OCI-LY3 (cell line): Measurements from ENCODE around the gene GGT1.
"Not testable (repeated sequence)": the region's sequence is repeated elsewhere in the genome, so short reads cannot be mapped to it uniquely, and the experiment has no call there.

Experiments used
- H2AFZ ChIP-seq: fragments of 200-600, 300-600 bp; shearing (Covaris generic); 2 replicates; pipeline ENCODE4 v1.6.0; 2014; ENCODE audit warnings: antibody characterized with exemption, low read depth, low read length
- H3K27ac ChIP-seq: fragments of 200-600, 300-600 bp; sonication (generic); 2 replicates; pipeline ENCODE4 v1.5.1; 2014; ENCODE audit warnings: mild to moderate bottlenecking, low read length, moderate library complexity, mixed read lengths
- H3K27me3 ChIP-seq: fragments of 200-600, 300-600 bp; sonication (generic); 2 replicates; pipeline ENCODE4 v1.6.1; 2014; ENCODE audit warnings: low read depth, low read length, mixed read lengths
- H3K36me3 ChIP-seq: fragments of 200-600, 300-600 bp; sonication (generic); replicated peaks from 2 replicates; pipeline ENCODE3; 2014; ENCODE audit warnings: low read depth, low read length, mixed read lengths
- H3K4me1 ChIP-seq: fragments of 300-600, 200-600 bp; sonication (generic); 2 replicates; pipeline ENCODE4 v1.6.1; 2014; ENCODE audit warnings: low read length, mixed read lengths
- H3K4me2 ChIP-seq: fragments of 200-600, 300-600 bp; sonication (generic); 2 replicates; pipeline ENCODE4 v1.6.1; 2014; ENCODE audit warnings: low read length, mixed read lengths
- H3K4me3 ChIP-seq: fragments of 300-600, 200-600 bp; sonication (generic); 2 replicates; pipeline ENCODE4 v1.5.1; 2014; ENCODE audit warnings: antibody characterized with exemption, mild to moderate bottlenecking, low read length, moderate library complexity
- H3K79me2 ChIP-seq: fragments of 300-600, 200-600 bp; shearing (Covaris generic); 2 replicates; pipeline ENCODE4 v1.6.1; 2014; ENCODE audit warnings: mild to moderate bottlenecking, low read length, mixed read lengths
- H3K9ac ChIP-seq: fragments of 300-600, 200-600 bp; shearing (Covaris generic); 2 replicates; pipeline ENCODE4 v1.6.0; 2014; ENCODE audit warnings: mild to moderate bottlenecking, low read length, moderate library complexity
- H3K9me3 ChIP-seq: fragments of 200-600, 300-600 bp; shearing (Covaris generic); 2 replicates; pipeline ENCODE4 v1.6.1; 2014; ENCODE audit warnings: low read length, mixed read lengths; ENCODE audit not compliant: insufficient read depth
- H4K20me1 ChIP-seq: fragments of 200-600, 300-600 bp; sonication (generic); 2 replicates; pipeline ENCODE4 v1.6.1; 2016; ENCODE audit warnings: low read length, mixed read lengths; ENCODE audit not compliant: insufficient read depth
- EZH2phosphoT487 ChIP-seq: fragments of 200-600 bp; shearing (Covaris generic); IDR thresholded peaks from 2 replicates; pipeline ENCODE4 v1.6.1; 2018; ENCODE audit warnings: antibody characterized with exemption, mixed run types, low read depth
- TF ChIP-seq, protein P1 (sequence below): fragments of 200-600, 300-600 bp; sonication (generic); IDR thresholded peaks from 2 replicates; pipeline ENCODE4 v1.5.1; 2014; ENCODE audit warnings: antibody characterized with exemption, low read length, low read depth

The GGT1 gene

DNA sequence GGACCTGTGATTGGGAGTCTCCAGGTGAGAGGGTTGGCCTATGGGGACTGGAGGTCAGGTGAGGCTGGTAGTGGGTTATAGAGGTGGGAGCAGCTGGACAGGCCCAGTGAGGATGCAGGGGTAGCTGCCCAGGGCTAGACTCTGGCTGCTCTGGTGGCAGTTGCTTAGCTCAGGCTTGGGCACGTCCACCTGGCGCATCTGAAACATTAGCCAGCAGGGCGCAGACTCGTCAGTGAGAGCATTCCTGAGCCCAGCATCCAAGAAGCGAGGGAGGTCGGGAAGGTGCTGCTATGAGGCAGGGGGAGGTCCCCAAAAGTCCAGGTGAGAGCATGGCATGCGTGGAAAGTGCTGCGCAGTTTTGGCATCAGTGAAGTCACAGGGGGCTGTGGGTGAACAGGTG lies 3.5 kb upstream of the GGT1 start:
- Histone ChIP-seq H4K20me1 (no peaks in the 10 kb centered on the region), H3K4me2 (no peak overlapping the region), H3K79me2 (no peaks in the 10 kb centered on the region), H3K27ac (no peak overlapping the region), H3K4me3 (no peak overlapping the region), H3K27me3 (no peaks in the 10 kb centered on the region), H3K36me3 (no peaks in the 10 kb centered on the region), H3K9ac (no peak overlapping the region), H2AFZ (no peak overlapping the region), H3K9me3 (no peaks in the 10 kb centered on the region), H3K4me1 (peaks cover 9% of the 10 kb centered on the region)
- TF ChIP-seq, protein P1, sequence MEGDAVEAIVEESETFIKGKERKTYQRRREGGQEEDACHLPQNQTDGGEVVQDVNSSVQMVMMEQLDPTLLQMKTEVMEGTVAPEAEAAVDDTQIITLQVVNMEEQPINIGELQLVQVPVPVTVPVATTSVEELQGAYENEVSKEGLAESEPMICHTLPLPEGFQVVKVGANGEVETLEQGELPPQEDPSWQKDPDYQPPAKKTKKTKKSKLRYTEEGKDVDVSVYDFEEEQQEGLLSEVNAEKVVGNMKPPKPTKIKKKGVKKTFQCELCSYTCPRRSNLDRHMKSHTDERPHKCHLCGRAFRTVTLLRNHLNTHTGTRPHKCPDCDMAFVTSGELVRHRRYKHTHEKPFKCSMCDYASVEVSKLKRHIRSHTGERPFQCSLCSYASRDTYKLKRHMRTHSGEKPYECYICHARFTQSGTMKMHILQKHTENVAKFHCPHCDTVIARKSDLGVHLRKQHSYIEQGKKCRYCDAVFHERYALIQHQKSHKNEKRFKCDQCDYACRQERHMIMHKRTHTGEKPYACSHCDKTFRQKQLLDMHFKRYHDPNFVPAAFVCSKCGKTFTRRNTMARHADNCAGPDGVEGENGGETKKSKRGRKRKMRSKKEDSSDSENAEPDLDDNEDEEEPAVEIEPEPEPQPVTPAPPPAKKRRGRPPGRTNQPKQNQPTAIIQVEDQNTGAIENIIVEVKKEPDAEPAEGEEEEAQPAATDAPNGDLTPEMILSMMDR = no peak
- TF ChIP-seq EZH2phosphoT487 = no peak

DNA sequence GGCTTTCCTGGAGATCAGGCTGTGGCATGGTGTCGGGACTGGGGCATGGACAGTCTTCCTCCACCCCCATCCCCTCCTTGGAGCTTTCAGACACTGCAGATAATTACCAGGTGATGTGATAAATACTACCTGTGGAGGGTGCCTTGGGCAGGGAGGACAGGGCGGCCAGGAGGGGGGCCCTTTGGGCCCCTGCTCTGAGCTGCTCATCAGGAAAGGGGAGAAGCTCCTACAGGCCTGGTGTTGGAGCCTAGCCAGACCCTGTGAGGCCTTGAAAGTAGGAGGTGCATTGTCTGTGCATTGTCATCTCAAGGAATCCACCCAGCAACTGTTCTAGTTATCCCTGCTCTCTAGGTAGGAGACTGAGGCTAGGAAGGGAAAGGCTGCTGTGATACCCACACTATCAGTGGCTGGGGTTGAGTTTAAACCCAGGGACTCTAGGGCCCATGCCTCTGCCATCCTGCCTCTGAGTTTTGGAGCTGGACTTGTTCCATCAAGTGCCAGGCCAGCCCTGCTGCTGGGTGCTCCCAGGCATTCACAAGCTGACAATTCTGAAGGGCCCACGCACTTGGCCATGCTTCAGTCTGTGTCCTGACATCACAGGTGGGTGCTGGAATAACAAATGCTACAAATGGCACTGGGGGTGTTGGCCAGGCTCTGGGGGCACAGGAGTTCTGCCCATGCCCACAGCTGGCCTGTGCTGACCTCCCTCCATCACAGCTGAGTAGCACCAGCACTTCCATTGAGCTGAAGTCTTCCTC lies 2.9 kb upstream of the GGT1 start:
- H3K9me3 ChIP-seq, H2AFZ ChIP-seq, H3K36me3 ChIP-seq, H4K20me1 ChIP-seq, H3K4me1 ChIP-seq, H3K4me2 ChIP-seq, H3K9ac ChIP-seq, H3K79me2 ChIP-seq, H3K4me3 ChIP-seq, H3K27ac ChIP-seq, H3K27me3 ChIP-seq: not testable (repeated sequence)

DNA sequence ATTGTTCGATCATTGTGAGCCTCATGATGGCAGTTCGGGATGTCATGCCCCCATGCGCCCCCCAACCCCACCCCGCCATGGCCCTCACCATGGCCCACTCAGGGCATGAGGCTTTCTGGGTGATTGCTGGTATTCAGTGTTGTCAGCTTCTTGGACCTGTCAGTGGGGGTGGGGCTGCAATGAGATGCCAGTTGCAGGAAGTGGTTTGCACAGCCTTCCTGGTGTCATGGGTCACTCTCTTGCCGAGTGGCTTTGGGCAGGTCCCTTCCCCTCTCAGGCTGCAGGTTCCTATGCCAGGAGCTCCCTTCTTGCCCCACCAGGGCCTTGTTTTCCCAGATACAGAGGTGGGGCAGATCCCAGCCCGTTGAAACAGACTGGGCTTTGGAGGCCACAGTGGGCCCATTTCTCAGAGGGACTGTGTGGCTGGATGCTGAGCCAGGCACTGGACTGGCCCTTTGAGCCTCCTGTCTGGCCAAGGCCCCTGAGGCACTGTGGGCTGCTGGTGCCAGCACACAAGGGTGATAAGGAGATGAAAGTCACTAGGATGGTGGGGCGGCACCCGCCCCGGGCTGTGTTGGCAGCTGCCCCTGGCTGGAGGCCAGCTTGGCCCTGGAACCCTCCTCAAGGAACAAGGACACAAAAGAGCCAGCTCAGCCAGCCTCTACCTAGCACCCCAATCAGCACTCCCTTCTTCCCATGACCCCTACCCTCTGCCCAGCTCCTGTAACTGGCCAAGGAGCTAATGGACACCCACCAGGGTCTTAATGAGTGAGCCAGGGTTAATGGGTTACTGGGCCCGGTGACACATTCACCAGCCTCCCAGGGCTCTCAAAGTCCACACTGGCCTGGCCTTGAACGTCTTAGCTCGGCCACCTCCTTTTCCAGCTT lies 1.5 kb upstream of the GGT1 start:
- TF ChIP-seq EZH2phosphoT487 = no peak
- TF ChIP-seq, protein P1 = no peak
- Histone ChIP-seq H3K4me3 (no peak overlapping the region), H2AFZ (no peak overlapping the region), H3K9ac (no peak overlapping the region), H3K27ac (no peak overlapping the region), H3K79me2 (no peaks in the 10 kb centered on the region), H4K20me1 (no peaks in the 10 kb centered on the region), H3K4me1 (peaks cover 9% of the 10 kb centered on the region), H3K36me3 (no peaks in the 10 kb centered on the region), H3K27me3 (no peaks in the 10 kb centered on the region), H3K9me3 (no peaks in the 10 kb centered on the region), H3K4me2 (no peak overlapping the region)

DNA sequence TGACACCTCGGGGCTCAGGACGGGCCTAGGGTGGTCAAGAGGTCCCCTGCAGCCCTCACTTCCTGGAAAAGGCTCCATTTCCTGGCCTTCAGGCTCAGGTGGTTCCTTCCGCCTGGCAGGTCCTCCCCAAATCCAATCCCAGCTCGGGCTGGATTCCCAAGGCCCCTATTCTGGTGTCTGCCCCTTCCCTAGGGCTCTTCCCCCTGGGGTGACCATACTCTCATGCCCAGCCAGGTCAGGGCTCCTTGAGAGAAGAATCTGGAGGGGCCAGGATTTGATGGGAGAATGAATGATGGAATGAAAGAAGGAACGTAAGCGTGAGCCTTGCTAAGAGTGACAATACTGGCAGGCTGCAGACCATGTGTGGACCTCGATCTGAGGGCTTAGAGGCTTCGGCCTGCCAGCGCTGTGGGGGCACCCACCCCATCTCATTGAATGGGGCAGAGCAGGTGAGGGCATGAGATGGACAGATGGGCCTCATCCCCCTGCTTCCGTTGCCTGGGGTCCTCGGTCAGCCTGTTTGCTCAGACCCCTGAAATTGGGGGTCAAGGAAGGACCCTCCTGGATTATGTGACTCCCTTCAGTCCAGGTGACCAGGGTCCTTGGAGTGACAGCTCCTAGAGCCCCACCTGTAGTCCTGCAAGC lies 766 bp upstream of the GGT1 start:
- not testable (repeated sequence) for H4K20me1 ChIP-seq, H3K36me3 ChIP-seq, H3K79me2 ChIP-seq, H3K4me3 ChIP-seq, H3K27me3 ChIP-seq, H3K9me3 ChIP-seq, H3K9ac ChIP-seq, H2AFZ ChIP-seq, H3K27ac ChIP-seq, H3K4me1 ChIP-seq, H3K4me2 ChIP-seq
